Activated CD8-positive, alpha-beta memory T cell treated with anti-CD3 and anti-CD28 coated beads, Interleukin-2, amount 10 ng/mL, durations not matched to agents 7 days and 5 days (primary cell): ENCODE results near the gene SUCLA2. TPM values are rescaled to one million over a fixed set of nuclear protein-coding genes. Genes with fewer than 3 reads are reported as not detected.

Source experiments
- ATAC-seq: fragments of 150-1000 bp; cut with Tn5 transposase; one replicate; pipeline ENCODE4 v1.10.0; 2021; ENCODE audit warnings: moderate library complexity
- CTCF ChIA-PET: fragments of 350-600 bp; sonication (Branson Sonifier 250); formaldehyde crosslinking; loops from one replicate; lab custom pipeline; 2021; ENCODE audit warnings: antibody characterized with exemption; lab: Charles Lee
- DNase-seq: peaks from one replicate; pipeline ENCODE4 v3.0.0-alpha.2; 2020
- H3K27ac Mint-ChIP-seq: one replicate; pipeline ENCODE4 v1.8.0; 2021; ENCODE audit warnings: mild to moderate bottlenecking, mixed read lengths
- H3K27me3 Mint-ChIP-seq: one replicate; pipeline ENCODE4 v1.8.0; 2021; ENCODE audit warnings: mixed read lengths
- H3K36me3 Mint-ChIP-seq: one replicate; pipeline ENCODE4 v1.8.0; 2021; ENCODE audit warnings: mild to moderate bottlenecking, mixed read lengths
- H3K4me1 Mint-ChIP-seq: one replicate; pipeline ENCODE4 v1.8.0; 2021; ENCODE audit warnings: mixed read lengths
- H3K4me3 Mint-ChIP-seq: one replicate; pipeline ENCODE4 v1.8.0; 2021; ENCODE audit warnings: mild to moderate bottlenecking, moderate library complexity, mixed read lengths
- H3K9me3 Mint-ChIP-seq: one replicate; pipeline ENCODE4 v1.8.0; 2022; ENCODE audit warnings: low read depth, mixed read lengths
- total RNA-seq, 2 experiments: library from RNA; stranded (reverse); gene quantifications; one replicate each; pipeline ENCODE4 v1.2.3, GENCODE V29; 2021

Gene SUCLA2
- total RNA-seq: 10 to 100 TPM; 33.2 to 44.4 TPM

GRCh38 chr13:48001114-48001881, at the start of gene SUCLA2:
SUCLA2 (minus strand) TSS chr13:48001273; CDS start chr13:48001269, 4 bp downstream.
- DNase-seq (peak; percentile 93), ATAC-seq (peak; percentile 100)
- CTCF ChIA-PET: interaction anchor here (1.0 kb wide), 1 partner anchor 36 kb away, joined by 4 read pairs; the partner anchor contains the start of gene NUDT15
- H3K36me3 Mint-ChIP-seq: peaks cover 16% of the 10 kb centered on the region
- no peaks in the 10 kb centered on the region for H3K9me3 Mint-ChIP-seq
- H3K4me1 Mint-ChIP-seq: peaks cover 26% of the 10 kb centered on the region
- H3K27ac Mint-ChIP-seq: peak within 1 kb of the TSS; percentile 91
- H3K27me3 Mint-ChIP-seq: no peaks in the 10 kb centered on the region
- H3K4me3 Mint-ChIP-seq: peak within 1 kb of the TSS; percentile 90

DNA sequence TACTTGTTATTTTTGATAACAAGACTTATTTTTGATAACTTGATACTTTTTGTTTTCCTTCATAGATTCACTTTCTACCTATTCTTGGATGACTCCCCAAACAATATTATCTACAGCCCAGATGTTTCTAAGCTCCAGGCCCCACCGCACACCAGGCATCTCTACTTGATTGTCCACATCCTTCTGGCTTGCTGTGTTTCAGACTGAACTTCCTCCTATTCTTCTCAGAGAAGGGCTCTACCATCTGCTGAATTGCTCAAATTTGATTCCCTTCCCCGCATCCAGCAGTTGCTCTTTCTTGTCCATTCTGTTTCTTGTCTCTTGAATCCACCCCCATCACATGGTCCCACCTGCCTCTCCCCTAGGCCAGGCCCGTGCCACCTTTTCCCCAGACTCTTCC, 49.5 kb upstream of the SUCLA2 start:
- ATAC-seq (no peak), DNase-seq (no peak)
- Mint-ChIP-seq H3K27ac (no peak overlapping the region), H3K27me3 (no peaks in the 10 kb centered on the region), H3K36me3 (peaks cover 59% of the 10 kb centered on the region), H3K4me1 (peaks cover 3% of the 10 kb centered on the region), H3K9me3 (no peaks in the 10 kb centered on the region), H3K4me3 (no peak overlapping the region)
- CTCF ChIA-PET: no interaction called here

- peaks cover 50% of the 10 kb centered on the region for H3K36me3 Mint-ChIP-seq
- ATAC-seq (peak; percentile 91), DNase-seq (no peak)
- H3K4me1 Mint-ChIP-seq: peaks cover 45% of the 10 kb centered on the region
- no peaks in the 10 kb centered on the region for H3K27me3 Mint-ChIP-seq
- CTCF ChIA-PET: no interaction called here
- H3K9me3 Mint-ChIP-seq: no peaks in the 10 kb centered on the region
- no peak overlapping the region for H3K4me3 Mint-ChIP-seq
- H3K27ac Mint-ChIP-seq: peak overlapping the region; percentile 86
These were observed 42.9 kb upstream of the SUCLA2 start for GRCh38 chr13:48043789-48044503.

DNA sequence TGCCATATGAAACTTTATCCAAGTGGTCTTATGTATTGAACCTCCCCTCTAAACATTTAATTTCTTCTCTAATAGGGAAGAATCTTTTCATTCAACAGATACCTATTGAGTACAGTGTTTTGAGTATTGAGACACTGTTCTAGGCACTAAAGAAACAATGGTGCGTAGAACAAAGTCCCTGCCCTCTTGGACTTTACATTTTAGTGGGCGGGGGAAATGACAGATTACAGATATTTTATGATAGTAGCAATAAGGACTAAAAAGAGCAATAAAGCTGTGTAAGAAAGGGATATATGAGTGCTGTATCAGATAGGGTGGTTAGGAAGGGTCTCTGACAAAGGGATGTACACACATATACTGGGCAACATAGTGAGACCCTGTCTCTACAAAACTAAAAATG, 41.8 kb upstream of the SUCLA2 start:
- no peak for ATAC-seq
- no peak for DNase-seq
- Mint-ChIP-seq H3K9me3 (no peaks in the 10 kb centered on the region), H3K27ac (peak overlapping the region; percentile 86), H3K27me3 (no peaks in the 10 kb centered on the region), H3K4me1 (peaks cover 53% of the 10 kb centered on the region), H3K4me3 (no peak overlapping the region), H3K36me3 (peaks cover 42% of the 10 kb centered on the region)
- CTCF ChIA-PET: no interaction called here

- Mint-ChIP-seq H3K27ac (no peak overlapping the region), H3K36me3 (peaks cover 29% of the 10 kb centered on the region), H3K27me3 (no peaks in the 10 kb centered on the region), H3K4me1 (peaks cover 65% of the 10 kb centered on the region), H3K4me3 (no peak overlapping the region), H3K9me3 (no peaks in the 10 kb centered on the region)
- CTCF ChIA-PET: no interaction called here
- ATAC-seq (no peak), DNase-seq (no peak)
These were observed 39.8 kb upstream of the SUCLA2 start for GRCh38 chr13:48040896-48041295.

- Mint-ChIP-seq H3K27ac (no peak overlapping the region), H3K36me3 (peaks cover 28% of the 10 kb centered on the region), H3K4me1 (peaks cover 64% of the 10 kb centered on the region), H3K27me3 (no peaks in the 10 kb centered on the region), H3K9me3 (no peaks in the 10 kb centered on the region), H3K4me3 (no peak overlapping the region)
- no peak for ATAC-seq
- DNase-seq: no peak
- CTCF ChIA-PET: interaction anchor here (1.8 kb wide), 1 partner anchor 27 kb away, joined by 5 read pairs; no protein-coding TSS in a partner anchor
These were observed 39.0 kb upstream of the SUCLA2 start for GRCh38 chr13:48040049-48040448.

DNA sequence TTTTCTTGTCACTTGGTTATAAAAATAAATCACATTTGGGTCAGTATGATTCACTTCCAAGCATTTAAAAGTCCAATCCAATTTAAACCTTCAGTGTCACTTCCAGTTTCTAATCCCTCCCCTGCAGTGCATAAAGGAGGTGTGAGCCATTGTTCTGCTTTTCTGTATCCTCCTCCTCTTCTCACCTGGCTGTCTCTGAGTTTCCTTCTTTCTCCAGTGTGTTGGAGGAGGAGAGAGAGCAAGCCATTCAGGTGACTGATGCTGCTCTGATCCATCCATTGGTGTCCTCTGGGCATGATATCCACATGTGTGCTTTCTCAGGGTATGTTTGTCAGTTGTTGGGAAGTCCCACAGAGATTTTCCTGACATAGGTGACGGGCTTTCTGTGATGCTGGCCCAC, 37.7 kb upstream of the SUCLA2 start:
- no peak for DNase-seq
- CTCF ChIA-PET: interaction anchor here (0.6 to 3.7 kb wide), 15 partner anchors 8 to 840 kb away, joined by 3 to 38 read pairs (median 4); partner anchors contain the start of genes ITM2B and MED4
- H3K9me3 Mint-ChIP-seq: no peaks in the 10 kb centered on the region
- H3K27me3 Mint-ChIP-seq: no peaks in the 10 kb centered on the region
- H3K27ac Mint-ChIP-seq: peak overlapping the region; percentile 95
- H3K36me3 Mint-ChIP-seq: peaks cover 38% of the 10 kb centered on the region
- H3K4me3 Mint-ChIP-seq: peak overlapping the region; percentile 96
- peaks cover 54% of the 10 kb centered on the region for H3K4me1 Mint-ChIP-seq
- no peak for ATAC-seq

- Mint-ChIP-seq H3K27me3 (no peaks in the 10 kb centered on the region), H3K27ac (peak within 1 kb of the TSS; percentile 95), H3K4me1 (peaks cover 42% of the 10 kb centered on the region), H3K36me3 (peaks cover 36% of the 10 kb centered on the region), H3K9me3 (no peaks in the 10 kb centered on the region), H3K4me3 (peak within 1 kb of the TSS; percentile 96)
- ATAC-seq: peak; percentile 92
- peak; percentile 97 for DNase-seq
- CTCF ChIA-PET: interaction anchor here (0.6 to 3.7 kb wide), 29 partner anchors 8 to 938 kb away, joined by 3 to 38 read pairs (median 3); partner anchors contain the start of genes CYSLTR2, FNDC3A, MED4 and SUCLA2
These were observed 36.5 kb upstream of the SUCLA2 start, which contains the start of gene NUDT15 for GRCh38 chr13:48037346-48038173. NUDT15 (plus strand) TSS chr13:48037726; CDS start chr13:48037747, 21 bp downstream.

GRCh38 chr13:48029859-48030258, 28.8 kb upstream of the SUCLA2 start:
- CTCF ChIA-PET: interaction anchor here (1.4 kb wide), 1 partner anchor 9 kb away, joined by 3 read pairs; no protein-coding TSS in a partner anchor
- no peaks in the 10 kb centered on the region for H3K27me3 Mint-ChIP-seq
- no peak for DNase-seq
- ATAC-seq: no peak
- H3K27ac Mint-ChIP-seq: no peak overlapping the region
- peaks cover 52% of the 10 kb centered on the region for H3K36me3 Mint-ChIP-seq
- peaks cover 4% of the 10 kb centered on the region for H3K4me1 Mint-ChIP-seq
- no peak overlapping the region for H3K4me3 Mint-ChIP-seq
- H3K9me3 Mint-ChIP-seq: peaks cover 11% of the 10 kb centered on the region

- Mint-ChIP-seq H3K27me3 (no peaks in the 10 kb centered on the region), H3K4me3 (no peak overlapping the region), H3K9me3 (peaks cover 11% of the 10 kb centered on the region), H3K36me3 (peaks cover 42% of the 10 kb centered on the region), H3K27ac (no peak overlapping the region), H3K4me1 (peaks cover 4% of the 10 kb centered on the region)
- CTCF ChIA-PET: no interaction called here
- DNase-seq: no peak
- no peak for ATAC-seq
These were observed 27.0 kb upstream of the SUCLA2 start for GRCh38 chr13:48028066-48028465.

- peaks cover 14% of the 10 kb centered on the region for H3K36me3 Mint-ChIP-seq
- H3K27ac Mint-ChIP-seq: no peak overlapping the region
- no peaks in the 10 kb centered on the region for H3K4me1 Mint-ChIP-seq
- ATAC-seq (no peak), DNase-seq (no peak)
- CTCF ChIA-PET: no interaction called here
- H3K27me3 Mint-ChIP-seq: no peaks in the 10 kb centered on the region
- peaks cover 2% of the 10 kb centered on the region for H3K9me3 Mint-ChIP-seq
- no peak overlapping the region for H3K4me3 Mint-ChIP-seq
These were observed 18.7 kb upstream of the SUCLA2 start for GRCh38 chr13:48019796-48020195.

DNA sequence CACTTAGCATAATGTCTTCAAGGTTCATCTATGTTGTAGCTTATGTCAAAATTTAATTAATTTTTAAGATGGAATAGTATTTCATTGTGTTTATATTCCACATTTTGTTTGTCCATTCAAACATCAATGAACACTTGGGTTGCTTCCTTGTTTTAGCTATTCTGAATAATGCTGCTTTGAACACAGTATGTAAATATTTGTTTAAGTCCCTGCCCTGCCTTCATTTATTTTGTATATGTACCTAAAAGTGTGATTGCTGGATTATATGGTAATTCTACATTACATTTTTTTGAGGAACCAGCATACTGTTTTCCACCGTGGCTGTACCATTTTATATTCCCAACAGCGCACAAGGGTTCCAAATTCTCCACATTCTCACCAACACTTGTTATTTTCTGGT, 17.6 kb upstream of the SUCLA2 start:
- DNase-seq: no peak
- Mint-ChIP-seq H3K27me3 (no peaks in the 10 kb centered on the region), H3K9me3 (peaks cover 2% of the 10 kb centered on the region), H3K4me3 (no peak overlapping the region), H3K27ac (no peak overlapping the region), H3K4me1 (no peaks in the 10 kb centered on the region), H3K36me3 (peaks cover 14% of the 10 kb centered on the region)
- ATAC-seq: no peak
- CTCF ChIA-PET: no interaction called here

- CTCF ChIA-PET: no interaction called here
These were observed 13.3 kb upstream of the SUCLA2 start for GRCh38 chr13:48014359-48014758.

More at GRCh38 chr13:48014359-48014758, 13.3 kb upstream of the SUCLA2 start:
- Mint-ChIP-seq H3K36me3 (peaks cover 11% of the 10 kb centered on the region), H3K27ac (no peak overlapping the region), H3K4me1 (no peaks in the 10 kb centered on the region), H3K27me3 (no peaks in the 10 kb centered on the region), H3K9me3 (no peaks in the 10 kb centered on the region), H3K4me3 (no peak overlapping the region)
- DNase-seq (no peak), ATAC-seq (no peak)
